GM19238 (cell line): ENCODE measurements around the gene ZNF133.

Experiments used
- DNase-seq: peaks from one replicate; pipeline ENCODE4 v3.0.0; 2011; ENCODE audit warnings: low spot score; ENCODE audit not compliant: insufficient read length

Gene ZNF133

DNA sequence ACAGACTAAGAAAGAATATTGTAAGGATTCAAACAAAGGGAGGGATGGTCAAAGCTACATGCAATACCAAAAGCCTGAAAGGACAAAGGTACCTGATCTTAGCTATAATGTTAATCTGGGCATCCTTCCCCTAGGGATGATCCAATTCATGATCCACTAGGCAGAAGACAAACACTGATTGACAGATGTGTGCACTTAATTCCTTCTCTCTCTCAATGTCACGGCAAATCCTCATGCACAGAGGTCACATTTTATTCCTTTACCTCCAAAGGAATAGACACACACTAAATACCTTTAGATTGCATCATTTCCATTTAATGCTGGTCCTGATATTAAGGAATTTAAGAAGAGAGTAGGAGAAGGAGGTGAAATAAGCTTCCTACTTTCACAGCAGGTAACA, 73.4 kb downstream of the ZNF133 start:
- no peak for DNase-seq

GRCh38 chr20:18362916-18363315, 74.6 kb downstream of the ZNF133 start:
- DNase-seq: no peak

DNA sequence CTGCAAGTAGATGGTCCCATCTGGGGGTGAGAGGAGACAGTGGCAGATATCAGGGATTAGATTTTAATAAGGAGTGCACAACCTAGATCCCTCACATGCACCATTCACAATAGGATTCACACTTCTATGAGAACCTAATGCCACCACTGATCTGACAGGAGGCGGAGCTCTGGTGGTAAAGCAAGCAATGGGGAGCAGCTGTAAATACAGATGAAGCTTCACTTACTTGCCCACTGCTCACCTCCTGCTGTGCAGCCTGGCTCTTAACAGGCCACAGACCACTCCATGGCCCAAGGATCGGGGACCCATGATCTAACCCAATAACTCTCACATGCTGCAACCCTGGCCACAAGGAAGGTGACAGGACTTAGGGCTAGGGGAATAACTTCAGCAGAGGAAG, 75.4 kb downstream of the ZNF133 start:
- no peak for DNase-seq

GRCh38 chr20:18364768-18365167, 76.4 kb downstream of the ZNF133 start:
- DNase-seq: no peak
